ENCODE measurements around the gene HLA-DPB1. TPM values are rescaled to one million over a fixed set of nuclear protein-coding genes. Genes with fewer than 3 reads are reported as not detected.
"Not testable (repeated sequence)": the region's sequence is repeated elsewhere in the genome, so short reads cannot be mapped to it uniquely, and the experiment has no call there.

Gene HLA-DPB1
- total RNA-seq, 1 donor: 8.7 TPM

- peaks cover 5% of the 10 kb centered on the region for H3K27me3 ChIP-seq (ENCODE audit: insufficient read depth, low read length)
- no peaks in the 10 kb centered on the region for H3K79me2 ChIP-seq (ENCODE audit: insufficient read depth, low read length)
- no peaks in the 10 kb centered on the region for H3K9me3 ChIP-seq (ENCODE audit: low read depth, low read length)
- TF ChIP-seq, protein P1, sequence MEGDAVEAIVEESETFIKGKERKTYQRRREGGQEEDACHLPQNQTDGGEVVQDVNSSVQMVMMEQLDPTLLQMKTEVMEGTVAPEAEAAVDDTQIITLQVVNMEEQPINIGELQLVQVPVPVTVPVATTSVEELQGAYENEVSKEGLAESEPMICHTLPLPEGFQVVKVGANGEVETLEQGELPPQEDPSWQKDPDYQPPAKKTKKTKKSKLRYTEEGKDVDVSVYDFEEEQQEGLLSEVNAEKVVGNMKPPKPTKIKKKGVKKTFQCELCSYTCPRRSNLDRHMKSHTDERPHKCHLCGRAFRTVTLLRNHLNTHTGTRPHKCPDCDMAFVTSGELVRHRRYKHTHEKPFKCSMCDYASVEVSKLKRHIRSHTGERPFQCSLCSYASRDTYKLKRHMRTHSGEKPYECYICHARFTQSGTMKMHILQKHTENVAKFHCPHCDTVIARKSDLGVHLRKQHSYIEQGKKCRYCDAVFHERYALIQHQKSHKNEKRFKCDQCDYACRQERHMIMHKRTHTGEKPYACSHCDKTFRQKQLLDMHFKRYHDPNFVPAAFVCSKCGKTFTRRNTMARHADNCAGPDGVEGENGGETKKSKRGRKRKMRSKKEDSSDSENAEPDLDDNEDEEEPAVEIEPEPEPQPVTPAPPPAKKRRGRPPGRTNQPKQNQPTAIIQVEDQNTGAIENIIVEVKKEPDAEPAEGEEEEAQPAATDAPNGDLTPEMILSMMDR (IDR thresholded peaks at IDR 0.05; ENCODE audit: extremely low read depth, low read depth, low read length): no peak
- H4K20me1 ChIP-seq (ENCODE audit: insufficient read depth, low read length): no peaks in the 10 kb centered on the region
- H3K27ac ChIP-seq (ENCODE audit: low read depth, low read length): no peak overlapping the region
- no peak overlapping the region for H3K4me3 ChIP-seq (ENCODE audit: insufficient read depth, low read length)
- H3K4me2 ChIP-seq (ENCODE audit: insufficient read depth, low read length): no peak overlapping the region
- no peak overlapping the region for H2AFZ ChIP-seq (ENCODE audit: low read length)
- no peaks in the 10 kb centered on the region for H3K4me1 ChIP-seq (ENCODE audit: insufficient read depth, low read length)
- no peaks in the 10 kb centered on the region for H3K36me3 ChIP-seq (ENCODE audit: insufficient read depth, low read length)
- DNase-seq (ENCODE audit: insufficient read length, low spot score, missing footprints): no peak
Observed at GRCh38 chr6:33057222-33058150, 18.3 kb upstream of the HLA-DPB1 start.

- Histone ChIP-seq H3K27ac (ENCODE audit: low read depth, low read length) (no peak overlapping the region), H3K36me3 (ENCODE audit: insufficient read depth, low read length) (no peaks in the 10 kb centered on the region), H3K27me3 (ENCODE audit: insufficient read depth, low read length) (peaks cover 11% of the 10 kb centered on the region), H3K4me2 (ENCODE audit: insufficient read depth, low read length) (no peak overlapping the region), H3K9me3 (ENCODE audit: low read depth, low read length) (no peaks in the 10 kb centered on the region), H3K4me1 (ENCODE audit: insufficient read depth, low read length) (no peaks in the 10 kb centered on the region), H2AFZ (ENCODE audit: low read length) (no peak overlapping the region), H3K4me3 (ENCODE audit: insufficient read depth, low read length) (no peak overlapping the region), H3K79me2 (ENCODE audit: insufficient read depth, low read length) (no peaks in the 10 kb centered on the region), H4K20me1 (ENCODE audit: insufficient read depth, low read length) (no peaks in the 10 kb centered on the region)
- TF ChIP-seq, protein P1 (IDR thresholded peaks at IDR 0.05; ENCODE audit: extremely low read depth, low read depth, low read length): no peak
- no peak for DNase-seq (ENCODE audit: insufficient read length, low spot score, missing footprints)
Observed at GRCh38 chr6:33061987-33062386, 13.8 kb upstream of the HLA-DPB1 start.

DNA sequence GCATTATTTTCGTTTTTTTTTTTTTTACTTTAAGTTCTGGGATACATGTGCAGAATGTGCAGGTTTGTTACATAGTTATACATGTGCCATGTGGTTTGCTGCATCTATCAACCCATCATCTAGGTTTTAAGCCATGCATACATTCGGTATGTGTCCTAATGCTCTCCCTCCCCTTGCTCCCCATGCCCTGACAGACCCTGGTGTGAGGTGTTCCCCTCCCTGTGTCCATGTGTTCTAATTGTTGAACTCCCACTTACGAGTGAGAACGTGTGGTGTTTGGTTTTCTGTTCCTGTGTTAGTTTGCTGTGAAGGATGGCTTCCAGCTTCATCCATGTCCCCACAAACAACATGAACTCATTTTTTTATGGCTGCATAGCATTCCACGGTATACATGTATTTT lies 12.4 kb upstream of the HLA-DPB1 start:
- H3K27ac ChIP-seq (ENCODE audit: low read depth, low read length); H3K27me3 ChIP-seq (ENCODE audit: insufficient read depth, low read length); H4K20me1 ChIP-seq (ENCODE audit: insufficient read depth, low read length); H3K36me3 ChIP-seq (ENCODE audit: insufficient read depth, low read length); H3K9me3 ChIP-seq (ENCODE audit: low read depth, low read length); H2AFZ ChIP-seq (ENCODE audit: low read length); DNase-seq (ENCODE audit: insufficient read length, low spot score, missing footprints); H3K4me3 ChIP-seq (ENCODE audit: insufficient read depth, low read length); H3K4me1 ChIP-seq (ENCODE audit: insufficient read depth, low read length); H3K79me2 ChIP-seq (ENCODE audit: insufficient read depth, low read length); H3K4me2 ChIP-seq (ENCODE audit: insufficient read depth, low read length): not testable (repeated sequence)

GRCh38 chr6:33064723-33065122 lies 11.1 kb upstream of the HLA-DPB1 start:
- TF ChIP-seq, protein P1 (IDR thresholded peaks at IDR 0.05; ENCODE audit: extremely low read depth, low read depth, low read length): no peak
- no peaks in the 10 kb centered on the region for H3K9me3 ChIP-seq (ENCODE audit: low read depth, low read length)
- no peak overlapping the region for H3K4me2 ChIP-seq (ENCODE audit: insufficient read depth, low read length)
- H3K36me3 ChIP-seq (ENCODE audit: insufficient read depth, low read length): no peaks in the 10 kb centered on the region
- H4K20me1 ChIP-seq (ENCODE audit: insufficient read depth, low read length): no peaks in the 10 kb centered on the region
- no peak overlapping the region for H2AFZ ChIP-seq (ENCODE audit: low read length)
- no peak for DNase-seq (ENCODE audit: insufficient read length, low spot score, missing footprints)
- no peaks in the 10 kb centered on the region for H3K79me2 ChIP-seq (ENCODE audit: insufficient read depth, low read length)
- H3K4me1 ChIP-seq (ENCODE audit: insufficient read depth, low read length): no peaks in the 10 kb centered on the region
- H3K27ac ChIP-seq (ENCODE audit: low read depth, low read length): no peak overlapping the region
- H3K27me3 ChIP-seq (ENCODE audit: insufficient read depth, low read length): peaks cover 6% of the 10 kb centered on the region
- no peak overlapping the region for H3K4me3 ChIP-seq (ENCODE audit: insufficient read depth, low read length)

All from osteoblast (primary cell).